GM23338 (cell line): ENCODE data around the gene ZNF581. TPM values are rescaled to one million over a fixed set of nuclear protein-coding genes. Genes with fewer than 3 reads are reported as not detected.

Source experiments
- ATAC-seq: fragments of 200-7000 bp; cut with Tn5 transposase; 3 replicates; pipeline ENCODE4 v1.9.1; 2020
- DNase-seq: peaks from one replicate; pipeline ENCODE4 v3.0.0-alpha.2; 2015; ENCODE audit warnings: low spot score
- H2AFZ ChIP-seq: fragments of 200-600 bp; sonication (generic); 2 replicates; pipeline ENCODE4 v1.8.0; 2016; ENCODE audit warnings: antibody characterized with exemption, mild to moderate bottlenecking, moderate library complexity
- H3F3A ChIP-seq: fragments of 200-600 bp; sonication (generic); replicated peaks from 2 replicates; pipeline ENCODE4 v1.8.0; 2017; ENCODE audit warnings: antibody characterized with exemption, mixed run types, low read depth
- H3K27ac ChIP-seq: fragments of 200-600 bp; sonication (generic); 2 replicates; pipeline ENCODE4 v1.6.1; 2016; ENCODE audit warnings: low read depth
- H3K27me3 ChIP-seq: fragments of 200-600 bp; sonication (generic); 2 replicates; pipeline ENCODE4 v1.8.0; 2016; ENCODE audit warnings: mild to moderate bottlenecking, mixed run types, moderate library complexity; ENCODE audit not compliant: insufficient read depth
- H3K36me3 ChIP-seq: fragments of 200-600 bp; sonication (generic); 2 replicates; pipeline ENCODE4 v1.8.0; 2016; ENCODE audit warnings: mild to moderate bottlenecking; ENCODE audit not compliant: insufficient read depth
- H3K4me1 ChIP-seq: fragments of 200-600 bp; sonication (generic); 2 replicates; pipeline ENCODE4 v1.8.0; 2016; ENCODE audit warnings: mild to moderate bottlenecking, moderate library complexity; ENCODE audit not compliant: insufficient read depth
- H3K4me2 ChIP-seq: fragments of 200-600 bp; sonication (generic); 2 replicates; pipeline ENCODE4 v1.7.1; 2017; ENCODE audit warnings: mixed run types
- H3K4me3 ChIP-seq: fragments of 200-600 bp; sonication (generic); 2 replicates; pipeline ENCODE4 v1.6.1; 2016; ENCODE audit warnings: mixed run types
- H3K79me2 ChIP-seq: fragments of 200-600 bp; sonication (generic); replicated peaks from 2 replicates; pipeline ENCODE4 v1.8.0; 2017; ENCODE audit warnings: mild to moderate bottlenecking; ENCODE audit not compliant: insufficient read depth
- H3K9me2 ChIP-seq: fragments of 200-600 bp; sonication (generic); 2 replicates; pipeline ENCODE4 v1.8.0; 2017; ENCODE audit not compliant: insufficient read depth
- H4K20me1 ChIP-seq: fragments of 200-600 bp; sonication (generic); replicated peaks from 2 replicates; pipeline ENCODE4 v1.8.0; 2017; ENCODE audit warnings: mild to moderate bottlenecking; ENCODE audit not compliant: insufficient read depth
- H3K27ac Mint-ChIP-seq: 2 replicates; pipeline ENCODE4 v1.8.0; 2020; ENCODE audit warnings: inconsistent platforms, mild to moderate bottlenecking, moderate library complexity, mixed read lengths
- H3K27me3 Mint-ChIP-seq: 3 replicates; pipeline ENCODE4 v1.8.0; 2022; ENCODE audit warnings: low read depth, mild to moderate bottlenecking, moderate library complexity, mixed read lengths, inconsistent platforms; ENCODE audit not compliant: insufficient read depth, poor library complexity
- H3K36me3 Mint-ChIP-seq: 3 replicates; pipeline ENCODE4 v1.8.0; 2021; ENCODE audit warnings: low read depth, mild to moderate bottlenecking, inconsistent platforms, moderate library complexity, mixed read lengths
- H3K4me1 Mint-ChIP-seq: 3 replicates; pipeline ENCODE4 v1.8.0; 2020; ENCODE audit warnings: mild to moderate bottlenecking, inconsistent platforms, mixed read lengths
- H3K4me3 Mint-ChIP-seq: 3 replicates; pipeline ENCODE4 v1.8.0; 2021; ENCODE audit warnings: moderate library complexity, mild to moderate bottlenecking, inconsistent platforms, mixed read lengths
- H3K9me3 Mint-ChIP-seq: 3 replicates; pipeline ENCODE4 v1.8.0; 2020; ENCODE audit warnings: moderate library complexity, mild to moderate bottlenecking, inconsistent platforms, mixed read lengths
- CREB1 ChIP-seq: fragments of 250-450 bp; sonication (Bioruptor Pico); IDR thresholded peaks from 2 replicates; pipeline ENCODE4 v1.5.0; 2020; ENCODE audit warnings: low read depth, mild to moderate bottlenecking, moderate library complexity
- CTCF ChIP-seq, 2 experiments: fragments of 200-600 bp in 1 of 2; sonication (generic) in 1 of 2; conservative IDR thresholded peaks; 2 replicates each; pipeline versions ENCODE4 v1.5.1 to v1.6.1; 2016 to 2017; ENCODE audit warnings: antibody characterized with exemption in 2 of 2, low read depth in 2 of 2, mild to moderate bottlenecking in 2 of 2, moderate library complexity in 1 of 2
- ETS1 ChIP-seq: IDR thresholded peaks from 2 replicates; pipeline ENCODE4 v1.6.1; 2016; ENCODE audit warnings: antibody characterized with exemption
- EZH2 ChIP-seq: fragments of 200-600 bp; sonication (generic); IDR thresholded peaks from one replicate; pipeline ENCODE4 v1.8.0; 2017; ENCODE audit warnings: antibody characterized with exemption, mild to moderate bottlenecking, low read depth; ENCODE audit not compliant: unreplicated experiment
- EZH2phosphoT487 ChIP-seq: fragments of 200-600 bp; sonication (generic); IDR thresholded peaks from one replicate; pipeline ENCODE4 v1.8.1; 2018; ENCODE audit warnings: antibody characterized with exemption; ENCODE audit not compliant: unreplicated experiment
- JUNB ChIP-seq: IDR thresholded peaks from one replicate; pipeline ENCODE4 v1.6.1; 2016; ENCODE audit warnings: antibody characterized with exemption; ENCODE audit not compliant: unreplicated experiment
- NANOG ChIP-seq: IDR thresholded peaks from 2 replicates; pipeline ENCODE4 v1.6.1; 2016; ENCODE audit warnings: antibody characterized with exemption, borderline replicate concordance
- POLR2AphosphoS5 ChIP-seq: IDR thresholded peaks from 2 replicates; pipeline ENCODE4 v1.6.1; 2016; ENCODE audit warnings: antibody characterized with exemption, low read depth
- ZNF331 ChIP-seq: fragments of 250-450 bp; sonication (Bioruptor Pico); IDR thresholded peaks from 2 replicates; pipeline ENCODE4 v1.5.0; 2020; ENCODE audit warnings: low read depth, mild to moderate bottlenecking, moderate library complexity
- ZNF462 ChIP-seq: fragments of 250-450 bp; sonication (Bioruptor Pico); IDR thresholded peaks from 2 replicates; pipeline ENCODE4 v1.5.0; 2020; ENCODE audit warnings: mild to moderate bottlenecking, moderate library complexity
- polyA plus RNA-seq: library from polyadenylated mRNA; unstranded; fragments of >200 nt; fragmentation: Nextera tagmentation; extraction: Ambion mirVana; gene quantifications from 2 replicates; pipeline ENCODE4 v1.2.1, GENCODE V29; 2016
- total RNA-seq: library from RNA; depleted of rRNA; stranded (reverse); fragments of >200 nt; shearing (Covaris generic); gene quantifications from 2 replicates; pipeline ENCODE4 v1.2.3, GENCODE V29; 2014
- TF ChIP-seq, protein P1 (sequence below): IDR thresholded peaks from one replicate; pipeline ENCODE4 v1.6.1; 2018; ENCODE audit warnings: antibody characterized with exemption; ENCODE audit not compliant: unreplicated experiment

ZNF581 gene
- total and polyA plus RNA-seq, 2 experiments from 2014 or later, result 48.5 to 87.6 TPM

GRCh38 chr19:55615543-55616394 is 27.7 kb upstream of the ZNF581 start:
- H3K4me2 ChIP-seq, result no peak overlapping the region
- DNase-seq (peak; percentile 17), ATAC-seq (no peak)
- H3K4me3 ChIP-seq, result no peak overlapping the region
- no peak overlapping the region for H3K4me3 Mint-ChIP-seq
- H3K4me1 Mint-ChIP-seq, result 0 out of 3 replicates have a peak, but pooled peaks cover 2% of the 10 kb centered on the region
- H3K36me3 ChIP-seq, result no peaks in the 10 kb centered on the region
- peaks cover 45% of the 10 kb centered on the region for H3K36me3 Mint-ChIP-seq
- H3F3A ChIP-seq, result peaks cover 3% of the 10 kb centered on the region; the same call in 1 of the 2 replicates
- H3K27me3 ChIP-seq, result no peaks in the 10 kb centered on the region
- no peaks in the 10 kb centered on the region for H3K9me2 ChIP-seq
- no peak overlapping the region for H2AFZ ChIP-seq
- H3K4me1 ChIP-seq, result no peaks in the 10 kb centered on the region
- no peak overlapping the region for H3K27ac ChIP-seq
- H4K20me1 ChIP-seq, result peaks cover 11% of the 10 kb centered on the region
- H3K27ac Mint-ChIP-seq, result no peak overlapping the region
- TF ChIP-seq EZH2phosphoT487 (no peak), JUNB (no peak), POLR2AphosphoS5 (no peak), ETS1 (no peak), NANOG (no peak), CREB1 (CRISPR knock-in tag) (no peak), ZNF331 (CRISPR knock-in tag) (no peak), EZH2 (no peak), CTCF (conservative IDR thresholded peaks at IDR 0.05; ENCODE audit: low read depth in 2 of 2) (no peak), ZNF462 (CRISPR knock-in tag) (no peak)
- TF ChIP-seq, protein P1, sequence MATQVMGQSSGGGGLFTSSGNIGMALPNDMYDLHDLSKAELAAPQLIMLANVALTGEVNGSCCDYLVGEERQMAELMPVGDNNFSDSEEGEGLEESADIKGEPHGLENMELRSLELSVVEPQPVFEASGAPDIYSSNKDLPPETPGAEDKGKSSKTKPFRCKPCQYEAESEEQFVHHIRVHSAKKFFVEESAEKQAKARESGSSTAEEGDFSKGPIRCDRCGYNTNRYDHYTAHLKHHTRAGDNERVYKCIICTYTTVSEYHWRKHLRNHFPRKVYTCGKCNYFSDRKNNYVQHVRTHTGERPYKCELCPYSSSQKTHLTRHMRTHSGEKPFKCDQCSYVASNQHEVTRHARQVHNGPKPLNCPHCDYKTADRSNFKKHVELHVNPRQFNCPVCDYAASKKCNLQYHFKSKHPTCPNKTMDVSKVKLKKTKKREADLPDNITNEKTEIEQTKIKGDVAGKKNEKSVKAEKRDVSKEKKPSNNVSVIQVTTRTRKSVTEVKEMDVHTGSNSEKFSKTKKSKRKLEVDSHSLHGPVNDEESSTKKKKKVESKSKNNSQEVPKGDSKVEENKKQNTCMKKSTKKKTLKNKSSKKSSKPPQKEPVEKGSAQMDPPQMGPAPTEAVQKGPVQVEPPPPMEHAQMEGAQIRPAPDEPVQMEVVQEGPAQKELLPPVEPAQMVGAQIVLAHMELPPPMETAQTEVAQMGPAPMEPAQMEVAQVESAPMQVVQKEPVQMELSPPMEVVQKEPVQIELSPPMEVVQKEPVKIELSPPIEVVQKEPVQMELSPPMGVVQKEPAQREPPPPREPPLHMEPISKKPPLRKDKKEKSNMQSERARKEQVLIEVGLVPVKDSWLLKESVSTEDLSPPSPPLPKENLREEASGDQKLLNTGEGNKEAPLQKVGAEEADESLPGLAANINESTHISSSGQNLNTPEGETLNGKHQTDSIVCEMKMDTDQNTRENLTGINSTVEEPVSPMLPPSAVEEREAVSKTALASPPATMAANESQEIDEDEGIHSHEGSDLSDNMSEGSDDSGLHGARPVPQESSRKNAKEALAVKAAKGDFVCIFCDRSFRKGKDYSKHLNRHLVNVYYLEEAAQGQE, result no peak
- peaks cover 19% of the 10 kb centered on the region for H3K27me3 Mint-ChIP-seq
- peaks cover 5% of the 10 kb centered on the region for H3K9me3 Mint-ChIP-seq
- H3K79me2 ChIP-seq, result 0 out of 2 replicates have a peak, but pooled peaks cover 2% of the 10 kb centered on the region
